T1000 (cell line): ENCODE measurements around the gene ITPKB.

Experiments used
- DNase-seq: peaks from one replicate; lab custom pipeline; 2025; ENCODE audit warnings: mixed read lengths; lab: John Stamatoyannopoulos, UW

Gene ITPKB

DNA sequence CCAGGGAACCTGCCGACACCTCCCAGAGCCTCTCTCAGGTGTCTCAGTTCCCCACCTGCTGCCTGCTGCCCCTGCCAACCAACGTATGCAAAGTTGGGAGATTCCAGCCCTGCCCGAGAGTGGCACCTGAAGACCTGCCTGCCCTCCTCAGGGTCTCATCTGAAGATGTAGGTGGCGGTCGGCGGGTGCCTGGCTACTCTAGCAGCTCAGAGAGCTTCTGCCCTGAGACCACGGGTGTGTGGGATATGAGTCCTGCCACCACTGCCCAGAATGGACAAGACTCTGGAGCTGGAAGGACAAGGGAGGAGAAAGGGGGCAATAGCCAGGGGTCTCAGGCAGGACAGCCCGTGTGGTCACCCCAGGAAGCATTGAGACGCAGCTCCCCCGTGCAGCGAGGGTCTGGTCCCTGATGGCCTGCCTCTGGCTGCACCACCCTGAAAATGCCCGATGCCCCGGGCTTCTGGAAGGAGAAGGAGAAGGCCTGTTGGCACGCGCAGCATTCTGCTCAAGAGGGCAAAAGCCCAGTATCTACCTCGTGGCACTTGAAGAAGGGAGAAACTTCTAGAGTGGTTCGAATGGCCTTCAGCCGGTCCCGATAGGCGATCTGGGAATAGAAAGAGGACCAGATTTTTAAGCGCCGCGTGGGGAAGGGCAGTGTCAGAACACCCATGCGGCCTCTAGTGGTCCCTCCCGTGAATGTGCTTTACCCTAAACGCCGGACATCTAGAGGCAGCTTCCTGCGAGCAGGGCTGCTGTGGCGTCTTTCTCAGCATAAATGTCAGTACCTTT is 101.7 kb downstream of the ITPKB start:
- no peak for DNase-seq

DNA sequence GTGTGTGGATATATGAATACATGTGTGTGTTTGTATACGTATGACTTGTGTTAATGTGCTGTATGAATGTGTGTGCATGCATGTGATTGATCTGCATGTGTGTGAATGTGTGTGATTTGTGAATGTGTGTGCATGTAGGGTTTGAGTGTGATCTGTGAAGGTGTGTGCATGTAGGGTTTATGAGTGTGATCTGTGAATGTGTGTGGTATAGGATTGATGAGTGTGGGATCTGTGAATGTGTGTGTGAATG is 102.3 kb downstream of the ITPKB start:
- no peak for DNase-seq

DNA sequence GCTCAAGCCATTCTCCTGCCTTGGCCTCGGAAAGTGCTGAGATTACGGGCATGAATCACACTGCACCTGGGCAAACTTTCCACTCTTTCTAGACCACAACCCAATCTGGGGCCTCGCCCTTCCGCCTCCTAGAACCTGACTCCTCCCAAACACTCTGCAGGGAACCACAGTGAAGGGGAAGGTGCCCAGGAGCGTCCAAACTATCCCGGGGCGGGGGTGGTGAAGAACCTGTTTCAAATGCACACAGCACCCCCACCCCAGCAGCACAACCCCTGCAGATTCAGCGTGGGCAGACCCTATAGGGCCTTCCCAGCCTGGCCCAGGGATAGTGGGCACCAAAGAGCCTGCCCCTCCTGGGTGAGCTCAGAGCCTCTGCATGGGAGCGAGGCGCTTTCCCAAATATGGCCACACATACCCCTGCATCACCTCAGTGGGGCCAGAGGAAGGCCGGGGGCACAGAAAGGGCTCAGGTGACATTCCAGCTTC is 103.6 kb downstream of the ITPKB start:
- no peak for DNase-seq

DNA sequence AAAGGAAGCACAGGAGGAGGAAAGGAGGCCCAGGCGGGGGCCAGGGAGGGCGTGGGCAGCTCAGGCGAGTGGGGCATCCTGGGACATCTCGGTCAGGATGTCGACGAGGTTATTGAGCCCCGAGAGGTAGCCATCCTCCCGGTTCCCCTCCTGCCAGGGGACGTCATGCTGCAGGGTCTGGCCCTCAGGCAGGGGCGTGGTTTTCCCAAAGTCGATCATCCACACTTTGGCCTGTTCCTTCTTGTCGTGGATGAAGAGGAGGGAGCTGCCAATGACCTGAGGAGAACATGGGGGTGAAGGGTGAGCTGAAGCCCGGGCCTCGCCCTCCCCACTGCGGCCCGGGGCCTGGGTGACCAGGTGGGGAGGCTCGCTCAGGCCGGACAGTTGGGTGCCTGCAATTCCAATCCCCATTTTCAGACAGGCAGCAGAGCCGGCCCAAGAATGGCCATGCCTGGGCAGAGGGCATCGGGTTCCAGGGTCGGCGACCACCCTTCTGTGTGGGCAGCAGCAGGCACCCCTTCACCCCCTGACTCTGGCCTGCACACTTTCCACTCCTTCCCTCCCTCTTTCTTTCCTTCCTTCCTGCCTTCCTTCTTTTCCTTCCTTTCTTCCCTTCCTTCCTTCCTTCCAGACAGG is 104.4 kb downstream of the ITPKB start:
- DNase-seq, result no peak

DNA sequence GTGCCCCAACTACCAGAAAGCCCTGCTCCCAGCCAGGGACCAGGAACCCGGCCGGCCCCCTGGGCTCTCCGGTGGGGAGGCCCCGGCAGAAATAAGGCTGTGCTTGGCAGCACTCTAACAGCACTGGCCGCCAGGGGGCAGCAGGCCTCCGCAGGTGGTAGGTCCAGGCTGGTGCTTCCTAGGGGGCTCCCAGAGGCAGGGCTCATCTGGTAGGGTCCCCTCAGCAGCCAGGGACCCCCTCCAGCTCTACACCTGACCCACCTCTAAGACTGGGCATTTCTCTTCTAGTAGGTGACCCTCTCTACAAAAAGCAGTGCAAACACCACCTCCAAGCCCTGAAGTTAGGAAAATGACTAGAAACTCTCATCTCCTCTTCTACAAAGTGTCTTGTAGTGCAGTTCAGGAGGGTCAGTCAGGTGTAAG is 104.9 kb downstream of the ITPKB start:
- DNase-seq, result no peak

DNA sequence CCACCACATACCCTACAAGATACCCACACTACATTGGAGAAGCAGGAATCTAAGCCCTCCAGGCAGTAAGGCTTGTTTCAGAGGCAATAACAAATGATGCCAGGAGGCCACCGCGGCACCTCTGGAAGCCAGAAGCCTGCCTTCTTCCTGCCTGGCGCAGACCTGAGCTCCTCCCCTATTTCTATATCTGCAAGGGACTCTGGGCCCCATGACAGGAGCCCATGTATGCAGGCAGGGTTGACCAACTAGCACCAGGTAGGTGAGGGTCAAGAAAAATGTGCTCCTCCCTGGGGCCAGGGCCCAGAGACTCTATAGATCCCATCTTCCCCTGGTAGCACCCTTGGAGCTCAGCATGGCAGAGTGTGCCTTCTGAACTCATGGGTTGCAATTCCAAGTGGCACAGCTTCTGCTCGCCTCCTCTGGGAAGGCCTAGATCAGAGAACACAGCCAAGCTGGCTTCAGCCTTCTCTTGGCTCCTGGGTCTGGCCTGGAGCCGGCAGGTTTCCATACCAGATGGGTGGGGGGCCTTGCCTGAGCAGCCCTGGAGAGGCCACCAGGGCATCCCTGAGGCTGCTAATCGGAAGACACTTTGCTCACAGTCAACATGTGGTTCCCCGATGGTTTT is 105.4 kb downstream of the ITPKB start:
- no peak for DNase-seq

DNA sequence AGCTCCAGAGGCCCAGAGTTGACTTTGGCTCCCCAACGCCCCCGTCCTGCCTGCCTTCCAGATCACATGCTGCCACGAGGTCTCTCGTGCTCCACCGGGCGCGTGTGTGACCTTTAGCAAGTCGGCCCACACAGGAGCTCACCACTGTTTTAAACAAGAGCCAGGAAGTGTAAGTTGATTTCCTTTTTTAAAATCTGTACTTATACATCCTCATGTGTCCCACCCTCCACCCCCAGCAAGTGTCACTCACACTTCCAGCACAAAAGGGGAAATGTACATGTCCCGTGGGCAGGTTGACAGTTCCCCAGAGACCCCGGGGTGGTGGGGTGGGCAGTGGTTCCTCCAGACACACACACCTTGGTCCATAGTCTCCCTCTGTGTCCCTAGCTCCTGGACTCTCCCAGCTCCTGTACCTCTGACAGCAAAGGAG is 106.1 kb downstream of the ITPKB start:
- no peak for DNase-seq

DNA sequence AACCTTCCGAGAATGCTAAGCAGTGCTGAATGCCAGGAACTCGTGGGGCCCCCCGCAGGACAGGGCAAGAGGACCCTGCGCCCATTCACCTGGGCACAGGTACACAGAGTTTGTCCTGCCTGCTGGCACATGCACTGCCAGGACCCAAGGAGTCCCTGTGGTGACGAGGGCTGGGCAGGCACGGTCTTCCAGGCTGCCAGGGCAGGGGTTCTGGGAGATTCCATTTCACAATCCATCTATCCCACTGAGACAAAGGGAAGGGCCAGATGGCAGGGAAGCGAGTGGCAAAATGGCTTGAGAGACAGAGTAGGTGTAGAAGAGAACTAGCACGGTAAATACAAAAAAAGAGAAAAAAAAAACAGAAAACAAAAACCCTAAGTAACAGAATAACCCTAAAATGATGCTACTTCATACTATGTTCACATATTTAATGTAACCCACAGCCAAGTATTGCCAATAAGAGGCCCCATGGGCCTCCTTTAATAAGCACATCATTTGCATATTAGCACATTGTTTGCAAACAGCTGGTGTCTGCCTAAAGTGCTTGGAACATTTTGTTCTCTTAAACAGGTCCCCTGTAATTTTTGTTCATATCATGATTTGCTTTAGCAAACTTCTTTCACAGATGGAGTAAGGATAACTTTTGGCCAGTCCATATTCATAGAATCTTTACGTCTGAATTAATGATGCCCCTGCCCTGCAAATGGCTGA is 106.8 kb downstream of the ITPKB start:
- no peak for DNase-seq

DNA sequence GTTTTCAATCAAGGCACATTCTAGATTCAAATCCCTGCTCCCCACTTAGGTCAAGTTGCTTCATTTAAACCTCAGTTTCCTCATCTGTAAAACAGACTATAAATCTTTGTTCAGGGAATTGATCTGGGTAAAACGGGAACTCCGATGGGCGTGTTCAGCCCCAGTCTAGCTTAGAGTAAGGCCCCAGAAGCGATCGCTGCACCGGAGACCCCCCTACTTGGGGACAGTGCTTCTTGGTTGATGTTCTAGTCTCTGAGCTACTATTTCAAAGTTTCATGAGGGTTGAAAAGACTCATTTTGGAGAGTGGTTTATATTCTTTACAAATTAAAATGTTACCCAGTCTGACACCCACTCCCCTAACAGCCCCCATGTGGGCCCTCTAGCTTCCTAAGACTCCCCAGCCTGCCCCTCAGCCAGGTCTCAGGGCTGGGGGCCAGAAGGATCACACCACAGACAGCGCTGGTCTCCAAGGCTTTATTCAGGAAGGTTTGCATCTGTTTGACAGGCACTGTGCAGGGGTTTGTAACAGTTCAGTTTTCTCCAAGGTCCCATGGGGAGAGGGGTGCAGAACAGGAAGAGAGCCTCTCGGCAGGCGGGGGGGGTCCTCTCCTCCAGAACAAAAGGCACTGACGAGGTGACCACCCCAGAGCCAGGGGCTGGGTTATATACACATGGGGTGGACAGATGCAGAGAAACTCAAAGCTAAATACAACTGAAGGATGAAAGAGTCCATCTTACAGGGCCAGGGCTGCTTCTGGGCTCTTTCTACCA is 107.7 kb downstream of the ITPKB start:
- no peak for DNase-seq

DNA sequence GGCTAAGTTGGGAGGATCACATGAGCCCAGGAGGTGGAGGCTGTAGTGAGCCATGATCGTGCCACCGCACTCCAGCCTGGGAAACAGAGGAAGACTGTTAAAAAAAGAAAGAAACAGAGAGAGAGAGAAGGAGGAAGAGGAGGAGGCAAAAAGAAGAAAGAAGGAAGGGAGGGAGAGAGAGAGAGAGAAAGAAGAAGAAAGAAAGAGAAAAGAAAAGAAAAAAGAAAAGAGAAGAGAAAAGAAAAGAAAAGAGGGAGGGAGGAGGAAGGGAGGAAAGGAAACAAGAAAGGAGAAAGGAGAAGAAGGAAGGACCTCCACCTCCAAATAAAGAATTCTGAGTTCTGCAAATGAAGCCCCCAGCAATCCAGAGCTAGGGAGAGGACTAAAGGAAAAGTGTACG is 108.5 kb downstream of the ITPKB start:
- DNase-seq, result no peak

DNA sequence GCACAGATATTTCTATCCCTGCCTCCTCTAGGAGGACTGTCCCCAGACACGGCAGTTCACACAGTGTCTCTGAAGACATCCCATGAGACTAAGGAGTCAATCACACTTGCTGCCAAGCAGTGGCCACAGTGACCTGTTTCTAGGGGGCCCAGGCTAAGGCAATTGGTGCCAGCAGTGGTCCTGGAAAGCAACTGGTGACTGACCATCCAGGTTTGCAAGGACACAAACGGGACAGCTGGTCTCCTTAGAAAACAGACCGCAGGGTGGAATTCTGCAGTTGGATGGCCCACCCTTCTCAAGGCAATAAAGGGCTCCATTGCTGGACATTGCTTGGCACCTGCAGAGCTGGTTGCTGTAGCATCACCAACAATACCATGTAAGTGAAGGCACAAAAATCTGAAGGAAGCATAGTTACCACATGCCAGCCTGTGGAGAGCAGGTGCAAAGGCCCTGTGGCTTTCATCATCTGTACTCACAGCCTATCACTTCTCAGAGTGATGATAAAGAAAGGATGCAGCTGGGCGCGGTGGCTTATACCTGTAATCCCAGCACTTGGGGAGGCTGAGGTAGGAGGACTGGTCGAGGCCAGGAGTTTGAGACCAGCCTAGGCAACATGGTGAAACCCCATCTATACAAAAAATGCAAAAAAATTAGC is 109.1 kb downstream of the ITPKB start:
- no peak for DNase-seq

DNA sequence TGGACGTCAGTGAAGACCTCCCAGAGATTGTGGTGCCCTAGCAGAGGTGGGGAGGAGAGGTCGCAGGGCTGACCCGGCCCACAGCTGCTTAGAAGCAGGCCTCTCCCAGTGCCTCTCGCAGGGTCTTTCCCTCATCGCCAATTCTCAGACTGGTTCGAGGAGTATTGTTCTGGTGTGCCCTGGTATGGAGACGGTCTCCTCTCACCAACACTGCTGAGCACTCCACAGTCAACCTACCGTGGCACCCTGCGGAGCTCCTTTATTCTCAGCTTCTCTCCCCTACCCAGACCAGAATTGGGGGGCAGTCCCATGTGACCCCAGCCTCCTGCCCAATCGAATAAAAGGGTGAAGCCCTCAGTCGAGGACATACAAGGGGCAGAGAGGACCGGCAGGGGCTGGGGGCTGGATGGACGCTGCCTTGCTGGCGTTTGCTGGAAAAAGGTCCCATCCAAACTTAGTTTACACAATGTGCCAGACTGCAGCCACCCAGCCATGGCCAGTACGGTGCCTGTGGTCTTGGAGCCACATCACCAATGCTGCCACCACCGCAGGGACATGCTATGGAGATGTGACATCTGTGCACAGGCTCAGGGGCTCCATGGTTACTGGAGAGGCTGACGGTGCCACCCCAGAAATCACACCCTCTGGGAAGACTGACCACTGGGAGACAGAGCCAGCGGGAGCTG is 109.7 kb downstream of the ITPKB start:
- DNase-seq, result no peak

DNA sequence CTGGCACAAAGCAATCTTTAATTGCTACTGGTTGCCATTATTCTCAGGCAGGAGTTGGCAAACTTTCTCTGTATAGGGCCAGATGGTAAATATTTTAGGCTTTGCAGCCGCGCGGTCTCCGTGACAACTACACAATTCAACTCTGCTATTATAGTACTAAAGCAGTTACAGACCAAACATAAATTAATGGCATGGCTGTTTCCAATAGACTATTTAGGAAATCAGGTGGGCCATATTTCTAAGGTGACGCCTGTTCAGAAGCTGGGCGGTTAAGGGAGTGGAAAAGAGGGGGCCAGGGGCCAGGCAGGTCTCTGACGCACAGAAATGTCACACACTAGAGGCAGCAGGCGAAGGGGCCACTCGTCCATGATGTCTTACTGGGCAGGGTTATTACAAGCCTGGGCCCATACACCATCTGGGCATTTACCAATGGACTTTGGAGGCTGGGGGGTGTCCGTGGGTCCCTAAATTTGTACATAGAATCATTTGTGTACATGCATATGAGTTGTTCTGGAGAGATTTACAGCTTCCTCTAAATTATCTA is 110.4 kb downstream of the ITPKB start:
- no peak for DNase-seq

DNA sequence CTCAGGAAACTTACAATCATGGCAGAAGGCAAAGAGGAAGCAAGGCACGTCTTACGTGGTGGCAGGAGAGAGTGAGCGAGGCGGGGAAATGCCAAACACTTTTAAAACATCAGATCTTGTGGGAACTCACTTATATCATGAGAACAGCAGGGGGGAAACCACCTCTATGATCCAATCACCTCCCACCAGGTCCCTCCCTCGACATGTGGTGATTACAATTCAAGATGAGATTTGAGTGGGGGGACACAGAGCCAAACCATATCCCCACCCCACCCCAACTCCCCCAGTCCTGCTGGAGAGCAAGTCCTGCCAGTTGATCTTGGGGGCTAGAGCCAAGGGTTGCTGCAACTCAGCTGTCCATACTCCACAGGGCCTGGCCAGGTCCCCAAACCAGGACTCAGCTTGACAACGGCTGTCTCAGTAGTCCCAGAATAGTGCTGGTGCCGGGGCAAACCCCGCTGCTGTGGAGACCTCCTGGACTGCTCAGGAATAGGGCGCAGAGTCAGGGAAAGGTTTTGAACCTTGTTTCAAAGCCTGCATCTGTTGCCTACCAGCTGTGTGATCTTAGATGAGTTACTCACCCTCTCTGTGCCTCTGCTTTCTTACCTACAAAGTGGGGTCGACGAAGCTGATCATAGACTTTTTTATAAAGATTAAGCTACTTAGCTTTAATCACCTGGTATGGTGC is 111.0 kb downstream of the ITPKB start:
- DNase-seq, result no peak

DNA sequence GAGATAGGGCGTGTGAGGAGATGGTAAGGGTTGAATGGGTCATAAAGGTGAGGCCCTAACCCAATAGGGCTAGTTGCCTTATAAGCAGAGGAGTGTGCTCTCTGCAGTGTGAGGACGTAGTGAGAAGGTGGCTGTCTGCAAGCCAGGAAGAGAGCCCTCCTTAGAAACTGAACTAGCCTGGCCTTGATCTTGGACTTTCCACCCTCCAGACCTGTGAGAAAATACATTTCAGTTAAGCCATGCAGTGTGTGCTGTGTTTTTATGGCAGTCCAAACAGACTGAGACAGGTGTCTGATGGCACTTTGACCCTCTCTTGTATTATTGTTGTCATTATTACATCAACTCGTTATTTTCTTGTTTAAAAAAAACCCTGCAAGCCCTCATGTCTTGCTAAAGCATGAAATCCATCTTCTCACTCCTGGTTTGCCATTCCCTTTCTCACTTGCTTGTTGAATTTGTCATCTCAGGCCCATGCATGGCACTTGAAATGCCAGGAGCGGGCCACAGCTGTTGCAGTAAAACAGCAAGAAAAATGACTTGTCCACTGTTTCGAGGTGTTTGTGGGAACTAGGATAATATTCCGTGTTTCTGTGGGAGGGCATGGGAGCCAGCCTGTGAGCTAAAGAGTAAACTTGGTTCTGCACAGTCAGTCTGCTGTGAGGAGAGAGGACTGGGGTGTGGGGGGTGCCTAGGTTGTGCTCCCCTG is 111.9 kb downstream of the ITPKB start:
- no peak for DNase-seq

DNA sequence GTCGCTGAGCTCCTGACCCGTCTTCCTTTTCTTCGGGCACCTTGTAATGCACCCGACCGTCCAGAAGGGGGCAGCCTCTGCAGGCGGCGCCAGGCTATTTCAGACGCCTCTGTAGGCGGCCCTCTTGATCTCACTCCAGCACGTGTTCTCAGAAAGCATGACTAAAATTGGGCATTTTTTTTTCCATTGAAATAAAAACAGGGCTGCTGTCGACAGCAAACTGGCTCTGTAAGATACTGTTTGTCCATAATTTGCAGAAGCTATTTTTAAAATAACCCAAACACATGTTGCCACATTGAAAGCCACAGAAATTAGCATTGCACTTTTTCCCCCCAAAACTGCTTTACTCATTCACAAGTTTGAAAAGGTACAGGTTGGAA is 112.5 kb downstream of the ITPKB start:
- no peak for DNase-seq

DNA sequence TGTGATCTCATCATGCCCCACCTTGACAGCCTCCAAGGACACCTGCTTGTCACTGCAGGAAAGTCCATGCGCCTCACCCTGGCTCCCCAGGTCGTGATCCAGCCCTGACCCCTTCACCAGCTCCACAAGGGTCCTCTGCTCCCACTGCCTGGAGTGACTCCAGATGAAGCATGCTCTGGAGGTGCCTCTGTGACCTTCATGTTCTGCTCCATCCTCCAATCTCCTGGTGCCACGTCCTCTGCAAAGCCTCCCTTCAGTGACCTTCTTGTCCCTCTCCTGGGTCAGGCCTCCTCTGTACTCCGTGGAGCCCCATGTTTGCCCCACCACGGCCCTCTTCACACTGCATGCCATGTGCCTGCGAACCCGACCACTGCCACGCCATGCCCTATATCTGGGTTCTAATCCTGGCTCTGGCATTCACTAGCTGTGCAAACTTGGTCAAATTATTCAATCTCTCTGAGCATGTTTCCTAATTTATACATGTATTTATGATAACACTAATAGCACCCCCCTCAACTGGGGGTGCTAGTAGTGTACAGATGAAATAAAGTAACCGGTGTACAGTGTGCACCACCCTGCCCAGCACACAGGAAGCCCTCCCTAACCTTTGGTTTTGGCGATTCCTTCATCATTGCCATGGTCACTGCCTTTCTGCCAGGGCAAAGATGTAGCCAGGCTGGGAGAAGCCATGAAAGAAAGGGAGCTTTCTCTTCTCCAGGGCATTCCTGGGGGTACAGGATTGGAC is 113.1 kb downstream of the ITPKB start:
- no peak for DNase-seq

DNA sequence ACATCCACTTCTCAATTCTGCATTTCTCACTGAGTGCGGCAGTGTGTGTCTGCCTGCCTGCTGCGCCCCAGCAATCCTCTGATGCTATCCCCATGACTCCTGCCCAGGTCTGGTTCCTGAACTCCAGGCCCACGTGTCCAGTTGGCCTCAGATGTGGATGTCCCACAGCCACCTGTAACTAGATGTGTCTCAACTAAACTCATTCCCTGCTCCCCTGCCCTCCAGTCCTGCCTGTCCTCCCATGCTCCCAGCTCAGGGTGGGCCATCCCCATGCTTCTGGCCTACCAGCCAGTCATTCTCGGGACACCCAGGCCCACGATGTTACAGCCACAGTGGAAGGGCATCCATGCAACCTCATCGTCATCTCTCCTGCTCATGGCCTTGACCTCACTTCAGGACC is 113.8 kb downstream of the ITPKB start:
- no peak for DNase-seq

DNA sequence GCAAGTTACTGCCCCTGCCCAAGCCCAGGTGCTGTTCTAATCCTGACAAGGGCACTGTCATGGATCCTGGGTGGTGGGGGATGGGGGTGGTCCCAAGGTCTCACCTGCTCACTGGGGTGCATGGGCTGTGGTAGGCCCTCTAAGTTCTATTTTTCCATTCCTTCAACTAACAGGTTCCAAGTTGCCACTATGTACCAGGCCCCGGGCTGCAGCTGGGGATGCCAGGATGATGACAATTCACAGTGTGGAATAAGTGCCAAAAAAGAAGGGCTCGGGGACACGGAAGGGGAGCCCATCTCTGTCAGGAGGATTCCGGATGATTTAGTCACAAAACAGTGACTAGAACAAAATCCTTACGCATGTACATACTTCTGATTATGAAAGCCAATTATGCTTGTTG is 114.6 kb downstream of the ITPKB start:
- DNase-seq, result no peak
